GM19438 (cell line): ENCODE data around the gene CMTR1.
A peak's percentile ranks its signal among the peaks of the same experiment; 100 is the strongest.
"Not testable (repeated sequence)": the region's sequence is repeated elsewhere in the genome, so short reads cannot be mapped to it uniquely, and the experiment has no call there.

Source experiments
- ATAC-seq: cut with Tn5 transposase; IDR thresholded peaks from one replicate; pipeline ENCODE4 v1.9.1; 2021; ENCODE audit warnings: low read depth; ENCODE audit not compliant: unreplicated experiment

Gene CMTR1

DNA sequence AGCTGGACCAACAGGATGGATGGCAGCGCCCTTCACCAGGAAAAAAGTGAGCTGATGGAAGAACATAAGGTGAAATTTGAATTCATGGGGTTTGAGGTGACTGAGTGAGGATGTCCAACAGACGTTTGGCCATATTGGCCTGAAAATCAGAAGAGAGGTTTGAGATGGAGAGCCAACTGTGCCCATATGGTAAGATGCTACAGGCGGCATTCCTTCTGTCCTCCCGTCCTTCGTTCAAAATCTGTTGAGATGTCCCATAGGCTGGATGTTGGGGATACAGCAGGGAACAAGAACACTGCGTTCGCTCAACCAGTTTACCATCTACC is 468 bp upstream of the CMTR1 start:
- no peak for ATAC-seq

GRCh38 chr6:37433657-37434271 is 743 bp downstream of the CMTR1 start:
- peak; percentile 28 for ATAC-seq

DNA sequence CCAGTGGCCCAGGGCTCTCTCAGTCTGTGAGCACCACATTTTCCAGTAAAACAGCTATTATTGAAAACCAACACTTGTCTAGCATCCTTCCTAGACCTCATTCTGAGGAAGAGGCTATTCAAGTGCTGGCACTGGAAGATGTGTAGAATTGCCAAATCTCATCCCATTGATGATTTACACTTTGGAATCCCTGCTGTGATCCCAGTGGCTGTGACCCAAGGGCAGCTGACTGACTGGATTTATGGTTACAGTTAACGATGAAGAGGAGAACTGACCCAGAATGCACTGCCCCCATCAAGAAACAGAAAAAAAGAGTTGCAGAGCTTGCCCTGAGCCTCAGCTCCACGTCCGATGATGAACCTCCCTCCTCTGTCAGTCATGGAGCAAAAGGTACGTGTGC is 2.4 kb downstream of the CMTR1 start:
- ATAC-seq = no peak

- no peak for ATAC-seq
Measured at GRCh38 chr6:37435816-37436215, 2.8 kb downstream of the CMTR1 start.

DNA sequence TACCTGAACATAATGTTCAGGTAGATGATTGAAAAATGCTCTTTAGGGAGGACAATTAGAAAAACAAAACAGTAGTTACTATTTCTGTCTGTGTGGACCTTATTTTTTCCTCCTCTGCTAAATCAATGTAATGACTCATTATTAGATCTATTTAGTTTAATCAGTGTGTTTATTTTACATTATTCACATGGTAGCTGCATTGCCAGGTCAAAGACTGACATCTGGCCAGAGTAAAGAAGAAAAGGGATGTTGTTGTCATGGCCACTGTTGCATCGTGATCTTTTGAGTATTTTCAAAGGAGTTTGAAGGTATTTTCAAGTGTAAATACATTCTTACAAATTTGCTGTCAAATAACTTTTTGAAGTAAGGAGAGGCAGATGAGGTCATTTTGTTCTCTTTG is 5.9 kb downstream of the CMTR1 start:
- ATAC-seq = no peak

DNA sequence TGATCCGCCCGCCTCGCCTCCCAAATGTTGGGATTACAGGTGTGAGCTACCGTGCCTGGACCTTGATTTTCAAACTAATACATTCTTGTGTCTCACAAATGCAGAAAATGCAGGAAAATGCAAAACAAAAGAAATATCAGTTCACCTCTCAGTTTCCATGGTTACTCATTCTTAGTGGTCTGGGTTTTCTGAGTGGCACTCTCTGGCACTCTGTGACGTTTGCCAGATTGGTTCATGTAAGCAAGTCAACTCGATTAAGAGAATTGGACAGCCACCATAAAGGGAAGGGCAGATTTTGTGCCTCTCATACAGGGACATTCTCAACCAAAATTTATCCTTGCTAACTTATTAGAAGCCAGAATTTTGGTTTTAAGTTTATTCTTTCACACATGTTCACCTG is 8.6 kb downstream of the CMTR1 start:
- no peak for ATAC-seq

DNA sequence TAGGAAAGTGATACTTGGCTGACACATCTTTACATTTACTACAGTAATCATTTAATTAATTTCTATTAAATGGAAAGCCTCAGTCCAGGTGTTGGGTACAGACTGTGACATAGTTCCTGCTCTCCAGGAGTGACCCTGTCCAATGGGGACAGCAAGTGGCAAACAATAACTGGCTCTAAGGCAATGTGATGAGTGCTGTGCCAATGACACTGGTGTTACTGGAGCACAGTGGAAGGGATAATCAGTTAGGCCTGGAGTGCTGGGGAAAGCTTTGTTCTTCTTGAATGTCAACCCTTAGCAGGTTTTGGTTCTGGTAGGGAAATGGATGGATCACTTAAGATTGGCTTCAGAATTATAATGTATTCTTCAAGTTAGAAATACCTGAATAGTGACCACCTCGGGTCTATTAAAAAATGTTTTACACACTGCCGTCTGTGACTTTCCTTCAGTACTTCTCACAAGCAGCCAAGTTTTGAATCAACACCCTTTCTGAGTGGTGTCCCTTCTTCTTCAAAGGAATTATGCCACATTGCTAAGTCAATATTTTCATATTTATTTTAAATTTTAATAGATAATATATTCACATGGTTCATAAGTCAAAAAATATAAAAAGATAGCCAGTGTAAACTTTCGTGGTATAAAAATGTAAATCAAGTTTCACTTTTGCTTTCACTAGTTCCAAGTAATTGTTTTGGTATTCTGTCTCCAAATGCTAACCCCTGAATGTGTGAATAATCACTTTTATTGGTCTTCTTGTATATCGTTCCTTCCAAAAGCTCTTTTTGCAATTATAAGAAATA is 9.6 kb downstream of the CMTR1 start:
- ATAC-seq = no peak

GRCh38 chr6:37443216-37443542 is 10.2 kb downstream of the CMTR1 start:
- not testable (repeated sequence) for ATAC-seq

DNA sequence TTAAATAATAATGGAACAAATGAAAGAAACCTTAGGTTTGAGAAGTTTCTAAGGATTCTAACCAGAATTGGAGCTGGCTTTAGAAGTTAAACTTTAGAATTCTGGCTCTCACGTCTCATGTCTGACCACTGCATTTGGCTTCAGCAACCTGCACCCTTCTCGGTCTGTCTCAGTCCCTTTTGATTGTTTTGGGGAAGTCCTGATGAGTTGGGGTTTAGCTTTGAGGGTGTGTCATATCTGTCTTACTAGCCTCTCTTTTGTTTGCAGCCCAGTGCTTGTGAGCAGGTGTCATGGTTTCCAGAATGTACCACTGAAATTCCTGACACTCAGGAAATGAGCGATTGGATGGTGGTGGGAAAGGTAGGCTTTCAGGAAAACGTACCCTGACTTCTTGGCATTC is 17.0 kb downstream of the CMTR1 start:
- no peak for ATAC-seq

DNA sequence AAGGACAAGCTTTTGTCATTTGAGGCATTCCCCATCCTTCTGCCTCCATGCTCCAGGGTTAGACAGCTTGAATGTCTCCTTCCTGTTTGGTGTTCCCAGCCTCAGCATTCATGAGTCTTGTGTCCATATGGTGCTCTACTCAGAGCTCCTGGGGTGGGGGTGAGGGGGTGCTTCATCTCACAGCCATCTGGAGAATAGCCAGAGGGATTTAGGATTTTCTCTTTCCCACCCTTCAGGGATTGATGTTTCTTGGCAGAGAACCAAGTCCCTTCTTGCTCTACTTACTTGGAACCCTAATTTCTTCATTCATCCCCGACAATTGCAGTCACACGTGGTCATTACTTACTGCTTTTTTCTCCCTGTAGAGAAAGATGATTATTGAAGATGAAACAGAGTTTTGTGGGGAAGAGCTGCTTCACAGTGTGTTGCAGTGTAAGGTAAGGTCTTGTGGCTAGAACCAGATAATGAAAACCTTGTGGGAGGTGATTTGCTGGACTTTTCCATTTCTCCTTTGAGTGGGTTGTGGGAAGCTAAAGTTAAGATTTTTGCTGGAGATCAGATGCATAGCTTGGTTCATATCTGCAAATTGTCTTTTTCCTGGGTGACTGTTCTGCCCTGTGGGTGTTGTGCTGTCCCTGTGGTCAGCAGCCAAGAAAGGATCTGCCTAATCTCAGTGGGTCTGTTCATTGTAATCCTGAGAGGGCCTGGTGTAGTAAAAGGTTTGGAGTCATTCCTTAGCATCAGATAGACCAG is 18.6 kb downstream of the CMTR1 start:
- no peak for ATAC-seq

GRCh38 chr6:37452522-37452921 is 19.5 kb downstream of the CMTR1 start:
- ATAC-seq = no peak

DNA sequence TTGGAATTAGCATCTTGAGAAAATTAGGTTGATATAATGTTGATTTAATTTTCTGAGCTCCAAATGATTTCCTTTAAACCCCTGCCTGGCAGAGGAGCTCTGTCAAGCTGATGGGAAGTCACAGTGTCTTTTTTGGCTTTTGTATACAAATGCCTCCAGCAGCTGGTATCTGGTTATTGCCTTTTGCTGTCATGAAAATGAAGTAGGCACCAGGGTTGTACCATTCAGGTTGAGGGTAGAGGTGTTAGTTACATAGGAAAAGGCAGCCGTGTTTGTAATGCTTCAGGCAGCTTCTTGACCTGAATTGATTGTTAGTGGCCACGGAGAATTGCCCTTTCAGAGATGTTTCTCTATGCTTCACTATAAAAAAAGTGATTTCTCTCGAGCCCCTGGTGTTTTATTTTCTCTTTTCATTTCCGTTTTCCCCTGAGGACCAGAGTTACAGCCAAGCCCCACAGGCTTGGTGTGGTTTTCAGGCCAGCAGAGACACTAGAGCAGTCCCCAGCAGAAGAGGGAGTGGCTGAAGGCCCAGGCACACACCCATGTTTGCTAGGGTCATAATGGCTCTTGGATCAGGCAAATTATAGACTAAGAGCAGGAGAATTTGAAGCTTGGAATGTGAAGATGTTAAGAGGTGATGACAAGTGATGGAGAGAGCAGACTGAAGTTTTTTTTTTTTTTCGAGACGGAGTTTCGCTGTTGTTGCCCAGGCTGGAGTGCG is 21.6 kb downstream of the CMTR1 start:
- no peak for ATAC-seq

DNA sequence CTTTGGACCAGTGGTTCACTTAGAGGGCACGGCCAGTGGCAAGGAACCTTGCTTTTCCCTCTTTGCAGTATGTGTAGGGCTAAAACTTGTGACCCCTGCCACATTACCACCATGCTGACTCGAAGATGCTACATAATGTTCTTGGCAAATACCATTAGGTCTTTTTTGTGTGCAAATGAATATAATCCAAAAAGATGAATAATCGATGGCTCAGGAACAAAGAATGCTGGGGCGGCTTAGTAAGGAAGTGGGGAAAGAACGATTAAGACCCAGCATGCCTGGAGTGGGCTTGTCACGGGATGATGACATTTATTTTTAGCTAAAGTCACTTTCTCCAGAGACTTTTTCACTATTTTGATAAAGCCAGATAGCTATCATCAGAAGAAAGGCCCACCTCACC is 23.1 kb downstream of the CMTR1 start:
- no peak for ATAC-seq

DNA sequence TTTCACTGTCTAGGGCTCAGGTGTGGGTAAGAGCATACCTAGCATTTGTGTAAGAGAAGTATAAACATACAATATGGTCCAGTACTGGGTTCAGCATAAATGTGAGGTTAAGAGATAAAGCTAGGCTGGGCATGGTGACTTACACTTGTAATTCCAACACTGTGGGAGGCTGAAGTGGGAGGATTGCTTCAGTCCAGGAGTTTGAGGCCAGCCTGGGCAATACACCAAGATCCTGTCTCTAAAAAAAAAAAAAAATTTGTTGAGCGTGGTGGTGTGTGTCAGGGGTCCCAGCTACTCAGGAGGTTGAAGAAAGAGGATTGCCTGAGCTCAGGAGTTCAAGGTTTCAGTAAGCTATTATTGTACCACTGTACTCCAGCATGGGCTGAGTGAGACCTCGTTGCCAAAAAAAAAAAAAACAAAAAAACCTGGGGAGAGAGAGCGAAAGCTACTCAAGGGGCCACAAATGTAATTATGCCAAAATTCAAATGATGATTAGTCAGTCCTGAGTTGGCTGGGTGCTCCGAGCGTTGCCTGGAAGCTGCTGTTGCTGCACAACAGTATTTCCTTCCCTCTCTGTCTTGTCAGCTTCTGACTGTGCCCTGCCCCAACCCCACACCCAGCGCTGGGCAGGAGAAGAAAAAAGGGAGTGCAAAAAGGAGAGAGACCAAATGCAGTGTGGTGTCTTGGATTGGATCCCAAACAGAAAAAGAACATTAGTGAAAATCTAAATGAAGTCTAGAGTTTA is 24.0 kb downstream of the CMTR1 start:
- no peak for ATAC-seq

DNA sequence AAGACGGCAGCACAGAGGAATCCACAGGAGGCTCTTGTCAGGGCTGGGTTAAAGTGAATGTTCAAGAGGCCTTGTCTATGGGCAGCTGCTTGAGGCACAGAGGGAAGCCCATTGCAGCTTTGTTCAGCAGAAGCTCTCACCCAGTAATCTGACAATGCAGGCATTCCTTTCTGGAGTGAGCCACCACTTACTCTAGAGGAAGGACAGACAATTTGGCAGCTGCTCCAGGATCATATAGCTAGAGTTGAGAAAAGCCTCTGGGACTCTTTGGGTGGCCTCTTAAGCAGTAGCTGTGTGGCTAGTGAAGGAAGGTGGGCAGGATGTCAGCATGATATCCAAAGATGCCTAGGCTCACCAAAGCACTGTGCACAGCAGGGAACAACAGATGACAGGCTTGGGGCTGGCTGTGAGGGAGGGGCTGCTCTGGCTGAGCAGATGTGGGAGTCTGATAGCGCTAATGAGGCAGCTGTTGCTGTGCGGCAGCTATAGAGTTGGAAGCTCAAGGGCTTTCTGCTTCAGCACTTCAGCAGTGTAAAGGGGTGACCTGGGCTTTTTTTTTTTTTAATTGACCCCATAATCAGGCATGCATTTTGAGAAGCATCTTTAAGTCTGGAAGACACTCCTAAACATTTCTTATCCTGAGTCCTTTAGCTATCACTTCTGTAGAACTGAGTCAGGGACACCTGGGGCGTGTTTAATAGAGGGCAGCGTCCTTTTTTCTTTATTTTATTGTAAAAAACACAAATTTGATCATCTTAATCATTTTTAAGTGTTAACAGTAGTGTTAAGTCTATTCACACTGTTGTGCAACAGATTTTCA is 27.2 kb downstream of the CMTR1 start:
- ATAC-seq = no peak

DNA sequence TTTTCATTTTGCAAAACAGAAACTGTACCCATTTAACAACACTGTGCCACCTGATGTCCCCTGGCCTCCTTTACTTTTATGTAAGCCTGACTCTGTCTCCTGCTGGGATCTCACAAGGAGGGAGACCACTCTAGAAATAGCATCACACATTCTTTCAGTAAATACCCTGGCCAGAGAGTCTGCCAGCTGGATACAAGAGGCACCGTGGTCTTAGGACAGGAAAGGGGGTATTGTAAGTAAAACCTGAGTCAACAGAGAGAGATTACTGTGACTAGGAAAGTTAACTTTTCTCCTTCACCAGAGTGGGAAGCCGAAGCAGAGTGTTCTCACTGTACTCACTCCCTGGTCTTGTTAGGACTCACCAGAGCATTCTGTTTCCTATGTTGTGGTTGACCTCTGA is 27.8 kb downstream of the CMTR1 start:
- ATAC-seq = no peak

DNA sequence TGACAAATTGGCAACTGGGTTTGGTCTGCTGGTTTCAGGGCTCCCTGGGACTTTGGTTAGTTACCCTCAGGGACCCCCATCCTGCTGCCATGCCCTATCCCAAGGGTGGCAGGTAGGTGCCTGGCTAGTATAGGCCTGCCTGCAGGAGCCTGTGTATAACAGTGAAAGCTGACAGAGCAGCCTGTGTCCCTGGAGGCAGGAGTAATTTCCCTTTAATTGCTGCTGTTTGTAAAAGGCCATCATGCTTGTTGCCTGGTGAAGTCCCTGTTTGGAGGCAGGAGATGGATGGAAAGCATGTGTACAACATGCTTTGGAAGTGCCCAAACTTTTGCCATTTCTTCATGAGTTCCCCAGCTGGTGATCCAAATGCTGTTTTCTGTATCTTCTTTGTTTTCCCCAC is 30.1 kb downstream of the CMTR1 start:
- no peak for ATAC-seq

DNA sequence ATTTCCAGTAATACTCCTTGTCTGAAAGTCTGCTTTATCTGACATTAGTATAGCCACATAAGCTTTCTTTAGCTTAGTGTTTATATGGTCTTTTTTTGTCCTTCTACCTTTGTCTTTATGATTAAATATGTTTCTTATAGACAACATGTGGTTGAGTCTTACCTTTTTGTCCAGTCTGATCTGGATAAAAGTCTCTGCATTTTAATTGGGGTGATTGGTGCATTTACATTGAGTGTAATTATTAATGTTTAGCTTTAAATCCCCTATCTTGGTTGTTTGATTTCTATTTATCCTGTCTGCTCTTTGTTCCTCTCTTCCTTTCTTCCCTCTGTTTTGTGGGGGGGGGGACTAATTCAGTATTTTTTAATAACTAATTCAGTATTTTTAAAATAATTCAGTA is 34.7 kb downstream of the CMTR1 start:
- ATAC-seq = no peak

DNA sequence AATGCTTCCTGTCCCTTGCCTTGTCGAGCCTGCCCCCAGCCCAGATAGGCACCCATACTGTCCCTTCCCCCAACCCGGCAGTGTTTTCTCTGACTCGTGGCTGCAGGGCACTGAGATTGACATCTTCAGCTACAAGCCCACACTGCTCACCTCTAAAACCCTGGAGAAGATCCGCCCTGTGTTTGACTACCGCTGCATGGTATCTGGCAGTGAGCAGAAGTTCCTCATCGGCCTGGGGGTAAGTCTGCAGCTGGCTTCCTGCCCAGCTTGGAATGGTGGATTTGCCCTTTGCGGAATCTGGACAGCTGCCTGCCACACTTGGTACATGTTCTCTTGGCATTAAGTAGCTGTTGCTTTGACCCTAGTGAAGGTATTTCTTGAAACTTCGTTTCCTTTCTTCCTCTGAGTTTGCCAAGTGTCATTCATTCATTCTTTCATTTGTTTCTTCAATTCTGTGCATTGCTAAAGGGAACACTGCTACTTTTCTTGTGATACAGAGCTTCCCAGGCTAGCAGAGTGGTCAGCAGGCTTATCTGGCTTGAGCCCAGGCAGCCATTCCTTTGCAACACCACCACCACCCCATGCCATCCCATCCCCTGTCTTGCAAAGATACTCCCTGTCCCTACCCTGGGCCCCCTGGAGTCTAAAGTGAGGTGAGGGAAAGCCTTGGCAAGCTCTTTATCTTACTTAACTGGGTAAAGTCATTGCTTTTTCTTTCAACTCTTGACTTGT is 40.5 kb downstream of the CMTR1 start:
- ATAC-seq = no peak
